DND-41 (cell line): Measurements from ENCODE around the gene GAST.

Source experiments
- ATAC-seq: fragments of 200-7000 bp; cut with Tn5 transposase; 3 replicates; pipeline ENCODE4 v1.9.1; 2021; ENCODE audit warnings: low read depth; ENCODE audit not compliant: insufficient read depth
- DNase-seq: peaks from one replicate; pipeline ENCODE4 v3.0.0-alpha.2; 2020
- H2AFZ ChIP-seq: 2 replicates; pipeline ENCODE4 v1.6.0; 2012; ENCODE audit warnings: low read depth, low read length
- H3K27ac ChIP-seq: 2 replicates; pipeline ENCODE4 v1.5.1; 2012; ENCODE audit warnings: low read length, inconsistent platforms
- H3K27me3 ChIP-seq: fragments of 200-600 bp; sonication (generic); 2 replicates; pipeline ENCODE4 v1.6.0; 2012; ENCODE audit warnings: low read length, mild to moderate bottlenecking, inconsistent platforms; ENCODE audit not compliant: insufficient read depth, poor library complexity
- H3K36me3 ChIP-seq: 2 replicates; pipeline ENCODE4 v1.5.1; 2012; ENCODE audit warnings: low read length, inconsistent platforms; ENCODE audit not compliant: insufficient read depth
- H3K4me1 ChIP-seq: 2 replicates; pipeline ENCODE4 v1.5.1; 2012; ENCODE audit warnings: mild to moderate bottlenecking, low read length; ENCODE audit not compliant: insufficient read depth
- H3K4me2 ChIP-seq: 2 replicates; pipeline ENCODE4 v1.6.0; 2012; ENCODE audit warnings: mild to moderate bottlenecking, moderate library complexity, low read length, inconsistent platforms; ENCODE audit not compliant: insufficient read depth
- H3K4me3 ChIP-seq, 2 experiments: fragments of 200-600 bp in 1 of 2; shearing (Covaris generic) in 1 of 2; 2 replicates each; pipeline ENCODE4 v1.5.1; 2012 to 2016; ENCODE audit warnings: inconsistent platforms in 2 of 2, low read length in 2 of 2, mild to moderate bottlenecking in 2 of 2, low read depth in 1 of 2, moderate library complexity in 1 of 2
- H3K79me2 ChIP-seq: 2 replicates; pipeline ENCODE4 v1.6.0; 2012; ENCODE audit warnings: low read length, inconsistent platforms; ENCODE audit not compliant: insufficient read depth
- H3K9ac ChIP-seq: 2 replicates; pipeline ENCODE4 v1.6.0; 2012; ENCODE audit warnings: low read depth, mild to moderate bottlenecking, inconsistent platforms, low read length, moderate library complexity
- H3K9me3 ChIP-seq: 2 replicates; pipeline ENCODE4 v1.5.1; 2012; ENCODE audit warnings: low read length, moderate library complexity, mild to moderate bottlenecking, inconsistent platforms; ENCODE audit not compliant: insufficient read depth, severe bottlenecking
- H4K20me1 ChIP-seq: 2 replicates; pipeline ENCODE4 v1.6.0; 2012; ENCODE audit warnings: low read length; ENCODE audit not compliant: insufficient read depth
- EZH2 ChIP-seq: IDR thresholded peaks from 3 replicates; pipeline ENCODE4 v1.6.1; 2012; ENCODE audit warnings: borderline replicate concordance, low read depth, mild to moderate bottlenecking, moderate library complexity, low read length, inconsistent platforms; ENCODE audit not compliant: severe bottlenecking
- TF ChIP-seq, protein P1 (sequence below): IDR thresholded peaks from 2 replicates; pipeline ENCODE4 v1.5.1; 2012; ENCODE audit warnings: borderline replicate concordance, low read length, moderate library complexity, mild to moderate bottlenecking; ENCODE audit not compliant: poor library complexity, severe bottlenecking; ENCODE audit errors: extremely low read depth

GAST gene

DNA sequence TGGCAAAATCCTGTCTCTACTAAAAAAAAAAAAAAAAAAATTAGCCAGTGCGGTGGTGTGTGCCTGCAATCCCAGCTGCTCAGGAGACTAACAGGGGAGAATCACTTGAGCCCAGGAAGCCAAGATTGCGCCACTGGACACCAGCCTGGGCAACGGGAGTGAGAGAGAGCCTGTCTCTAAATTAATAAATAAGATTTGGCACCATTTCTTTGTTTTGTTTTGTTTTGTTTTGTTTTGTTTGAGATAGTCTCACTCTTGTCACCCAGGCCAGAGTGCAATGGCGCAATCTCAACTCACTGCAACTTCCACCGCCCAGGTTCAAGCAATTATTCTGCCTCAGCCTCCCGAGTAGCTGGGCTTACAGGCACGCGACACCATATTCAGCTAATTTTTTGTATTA, 9.4 kb upstream of the GAST start:
- H3K27ac ChIP-seq: no peak overlapping the region
- no peaks in the 10 kb centered on the region for H3K36me3 ChIP-seq
- ATAC-seq (no peak), DNase-seq (no peak)
- TF ChIP-seq EZH2: no peak
- TF ChIP-seq, protein P1, sequence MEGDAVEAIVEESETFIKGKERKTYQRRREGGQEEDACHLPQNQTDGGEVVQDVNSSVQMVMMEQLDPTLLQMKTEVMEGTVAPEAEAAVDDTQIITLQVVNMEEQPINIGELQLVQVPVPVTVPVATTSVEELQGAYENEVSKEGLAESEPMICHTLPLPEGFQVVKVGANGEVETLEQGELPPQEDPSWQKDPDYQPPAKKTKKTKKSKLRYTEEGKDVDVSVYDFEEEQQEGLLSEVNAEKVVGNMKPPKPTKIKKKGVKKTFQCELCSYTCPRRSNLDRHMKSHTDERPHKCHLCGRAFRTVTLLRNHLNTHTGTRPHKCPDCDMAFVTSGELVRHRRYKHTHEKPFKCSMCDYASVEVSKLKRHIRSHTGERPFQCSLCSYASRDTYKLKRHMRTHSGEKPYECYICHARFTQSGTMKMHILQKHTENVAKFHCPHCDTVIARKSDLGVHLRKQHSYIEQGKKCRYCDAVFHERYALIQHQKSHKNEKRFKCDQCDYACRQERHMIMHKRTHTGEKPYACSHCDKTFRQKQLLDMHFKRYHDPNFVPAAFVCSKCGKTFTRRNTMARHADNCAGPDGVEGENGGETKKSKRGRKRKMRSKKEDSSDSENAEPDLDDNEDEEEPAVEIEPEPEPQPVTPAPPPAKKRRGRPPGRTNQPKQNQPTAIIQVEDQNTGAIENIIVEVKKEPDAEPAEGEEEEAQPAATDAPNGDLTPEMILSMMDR: no peak
- H3K79me2 ChIP-seq: no peaks in the 10 kb centered on the region
- H3K4me2 ChIP-seq: no peak overlapping the region
- no peak overlapping the region for H2AFZ ChIP-seq
- H3K27me3 ChIP-seq: no peaks in the 10 kb centered on the region
- H3K9me3 ChIP-seq: no peaks in the 10 kb centered on the region
- H3K9ac ChIP-seq: no peak overlapping the region
- H3K4me3 ChIP-seq: no peak overlapping the region
- H4K20me1 ChIP-seq: no peaks in the 10 kb centered on the region
- no peaks in the 10 kb centered on the region for H3K4me1 ChIP-seq

DNA sequence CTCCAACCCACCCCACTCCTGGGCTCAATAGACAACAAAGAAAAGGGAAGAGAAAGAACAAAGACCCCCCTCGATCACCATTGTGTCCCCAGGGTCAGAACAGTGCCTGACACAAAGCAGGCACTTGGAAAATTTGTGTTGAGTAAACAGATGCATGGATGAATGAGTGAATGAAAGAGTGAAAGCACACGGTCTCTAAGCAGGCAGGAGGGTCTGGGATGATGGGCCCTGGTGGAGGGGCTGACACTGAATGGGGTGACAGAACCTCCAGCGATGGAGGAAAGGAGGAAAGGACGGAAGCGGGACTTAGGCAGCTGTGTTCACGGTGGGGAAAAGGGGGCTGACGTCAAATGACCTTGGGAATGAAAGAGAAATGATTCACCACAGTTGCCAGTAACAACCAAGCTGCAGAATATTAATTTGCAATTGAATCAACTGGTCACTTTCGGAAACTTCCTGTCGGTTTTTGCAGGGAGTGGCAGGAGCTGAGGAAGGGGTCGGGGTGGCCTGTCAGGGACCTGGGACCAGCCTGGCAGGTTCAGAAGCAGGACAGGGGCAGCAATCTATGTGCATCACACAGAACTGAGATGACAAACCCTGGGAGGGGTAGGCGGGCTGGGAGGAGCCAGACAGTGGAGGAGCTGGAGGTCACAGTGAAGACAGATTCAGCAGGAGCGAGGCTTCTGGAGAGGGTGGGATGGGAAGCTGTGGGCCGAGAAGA, 6.7 kb upstream of the GAST start:
- H3K27ac ChIP-seq: no peak overlapping the region
- H3K4me3 ChIP-seq: no peak overlapping the region
- H3K4me1 ChIP-seq: no peaks in the 10 kb centered on the region
- no peaks in the 10 kb centered on the region for H4K20me1 ChIP-seq
- H3K9ac ChIP-seq: no peak overlapping the region
- no peak for ATAC-seq
- no peaks in the 10 kb centered on the region for H3K36me3 ChIP-seq
- no peak overlapping the region for H3K4me2 ChIP-seq
- no peaks in the 10 kb centered on the region for H3K27me3 ChIP-seq
- no peaks in the 10 kb centered on the region for H3K79me2 ChIP-seq
- no peak for DNase-seq
- TF ChIP-seq, protein P1: no peak
- no peak for TF ChIP-seq EZH2
- no peak overlapping the region for H2AFZ ChIP-seq
- H3K9me3 ChIP-seq: no peaks in the 10 kb centered on the region

DNA sequence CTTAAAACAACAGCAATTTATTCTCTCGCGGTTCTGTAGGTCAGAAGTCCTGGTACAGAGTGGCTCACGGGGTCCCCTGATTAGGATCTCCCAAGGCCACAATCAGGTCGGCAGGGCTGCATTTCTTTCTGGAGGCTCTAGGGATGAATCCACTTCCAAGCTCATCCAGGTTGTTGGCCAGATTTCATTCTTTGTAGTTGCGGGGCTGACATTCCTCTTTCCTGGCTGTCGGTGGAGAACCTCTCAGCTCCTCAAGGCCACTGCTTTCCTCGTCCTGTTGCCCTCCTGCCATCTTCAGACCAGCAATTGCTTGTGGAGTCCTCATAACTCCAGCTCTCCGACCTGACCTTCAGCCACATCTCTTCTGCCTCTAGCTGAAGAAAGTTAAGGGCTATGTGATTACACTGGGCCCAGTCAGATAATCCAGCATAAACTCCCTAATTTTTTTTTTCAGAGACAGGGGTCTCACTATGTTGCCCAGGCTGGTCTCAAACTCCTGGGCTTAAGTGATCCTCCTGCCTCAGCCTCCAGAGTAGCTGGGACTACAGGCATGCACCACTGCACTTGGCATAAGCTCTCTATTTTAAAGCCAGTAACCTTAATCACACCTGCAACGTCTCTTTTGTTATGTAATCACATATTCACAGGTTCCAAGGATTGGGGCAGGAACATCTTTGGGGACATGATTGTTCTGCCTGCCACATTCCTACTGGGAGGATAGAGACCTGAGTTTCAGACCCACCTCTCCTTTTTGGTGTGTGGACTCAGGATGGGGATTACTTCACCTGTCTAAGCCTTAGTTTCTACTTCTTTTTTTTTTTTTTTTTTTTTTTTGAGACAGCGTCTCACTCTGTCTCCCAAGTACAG, 4.1 kb upstream of the GAST start:
- H3K4me3 ChIP-seq: no peak overlapping the region
- no peaks in the 10 kb centered on the region for H3K79me2 ChIP-seq
- no peaks in the 10 kb centered on the region for H3K4me1 ChIP-seq
- DNase-seq (no peak), ATAC-seq (no peak)
- no peaks in the 10 kb centered on the region for H3K9me3 ChIP-seq
- TF ChIP-seq, protein P1: no peak
- no peak for TF ChIP-seq EZH2
- H3K27ac ChIP-seq: no peak overlapping the region
- H2AFZ ChIP-seq: no peak overlapping the region
- no peak overlapping the region for H3K9ac ChIP-seq
- H3K36me3 ChIP-seq: no peaks in the 10 kb centered on the region
- no peaks in the 10 kb centered on the region for H3K27me3 ChIP-seq
- H3K4me2 ChIP-seq: no peak overlapping the region
- no peaks in the 10 kb centered on the region for H4K20me1 ChIP-seq
